GM21717 (cell line): ENCODE data around the gene ITPR3.
"Not testable (repeated sequence)": the region's sequence is repeated elsewhere in the genome, so short reads cannot be mapped to it uniquely, and the experiment has no call there.

ENCODE experiments used
- ATAC-seq: cut with Tn5 transposase; IDR thresholded peaks from one replicate; pipeline ENCODE4 v1.9.1; 2021; ENCODE audit warnings: mild to moderate bottlenecking, moderate library complexity; ENCODE audit not compliant: unreplicated experiment

The ITPR3 gene

GRCh38 chr6:33610779-33611732, 10.1 kb upstream of the ITPR3 start:
- ATAC-seq, result no peak

- ATAC-seq, result no peak
These were observed 7.9 kb upstream of the ITPR3 start for GRCh38 chr6:33613146-33613794.

- no peak for ATAC-seq
These were observed 7.3 kb upstream of the ITPR3 start for GRCh38 chr6:33613795-33614168.

- ATAC-seq, result no peak
These were observed 5.0 kb upstream of the ITPR3 start for GRCh38 chr6:33616113-33616512.

GRCh38 chr6:33616913-33617312, 4.2 kb upstream of the ITPR3 start:
- no peak for ATAC-seq

- ATAC-seq, result no peak
These were observed 1.8 kb upstream of the ITPR3 start for GRCh38 chr6:33619166-33619840.

- ATAC-seq, result no peak
These were observed 815 bp upstream of the ITPR3 start for GRCh38 chr6:33620158-33620855.

- peak; percentile 16 for ATAC-seq
These were observed 728 bp downstream of the ITPR3 start for GRCh38 chr6:33621711-33622388.

- no peak for ATAC-seq
These were observed 1.6 kb downstream of the ITPR3 start for GRCh38 chr6:33622456-33623431.

- ATAC-seq, result no peak
These were observed 2.8 kb downstream of the ITPR3 start for GRCh38 chr6:33623895-33624381.

- ATAC-seq, result no peak
These were observed 3.7 kb downstream of the ITPR3 start for GRCh38 chr6:33624856-33625255.

GRCh38 chr6:33627876-33628275, 6.8 kb downstream of the ITPR3 start:
- ATAC-seq, result no peak

GRCh38 chr6:33628401-33628964, 7.4 kb downstream of the ITPR3 start:
- no peak for ATAC-seq

GRCh38 chr6:33630014-33630413, 8.9 kb downstream of the ITPR3 start:
- no peak for ATAC-seq

GRCh38 chr6:33631521-33631920, 10.4 kb downstream of the ITPR3 start:
- ATAC-seq, result not testable (repeated sequence)

GRCh38 chr6:33631971-33632557, 10.9 kb downstream of the ITPR3 start:
- ATAC-seq, result no peak

- ATAC-seq, result no peak
These were observed 11.5 kb downstream of the ITPR3 start for GRCh38 chr6:33632558-33633039.

- ATAC-seq, result no peak
These were observed 12.0 kb downstream of the ITPR3 start for GRCh38 chr6:33633084-33633461.
